PFSK-1 (cell line): ENCODE results near the gene KIF20B.

ENCODE experiments used
- POLR2AphosphoS5 ChIP-seq: IDR thresholded peaks from 2 replicates; pipeline ENCODE4 v1.6.1; 2012; ENCODE audit warnings: low read depth, mild to moderate bottlenecking, control low read depth, low read length, moderate library complexity
- SIN3A ChIP-seq: IDR thresholded peaks from 2 replicates; pipeline ENCODE4 v1.6.1; 2012; ENCODE audit warnings: mild to moderate bottlenecking, low read length, moderate library complexity, borderline replicate concordance; ENCODE audit not compliant: insufficient read depth
- TAF1 ChIP-seq: IDR thresholded peaks from 2 replicates; pipeline ENCODE4 v1.6.1; 2012; ENCODE audit warnings: low read length, control low read depth, borderline replicate concordance; ENCODE audit not compliant: insufficient read depth
- TF ChIP-seq, protein P1 (sequence below), 2 experiments: IDR thresholded peaks; 2 replicates each; pipeline versions ENCODE4 v1.6.1 to v1.8.0; 2011 to 2012; ENCODE audit warnings: low read depth in 2 of 2, low read length in 2 of 2, control low read depth in 1 of 2, inconsistent platforms in 1 of 2, mild to moderate bottlenecking in 1 of 2, moderate library complexity in 1 of 2; ENCODE audit not compliant: insufficient read depth in 1 of 2

DNA sequence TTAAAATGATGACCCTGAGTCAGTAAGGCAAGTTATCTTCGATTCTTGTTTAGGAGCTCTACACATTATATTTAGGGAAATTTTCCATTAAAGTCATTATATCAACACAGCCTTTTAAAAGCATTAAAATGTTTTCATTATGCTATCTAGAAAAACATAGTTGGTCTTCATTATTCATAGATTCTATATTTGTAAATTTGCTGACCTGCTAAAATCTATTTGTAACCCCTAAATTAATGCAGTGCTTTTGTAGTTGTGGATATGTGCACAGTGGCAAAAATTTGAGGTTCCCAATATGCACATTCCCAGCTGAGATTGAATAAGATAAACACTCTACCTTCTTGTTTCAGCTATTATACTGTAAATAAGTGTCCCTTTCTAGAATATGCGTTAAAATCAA, 81.1 kb downstream of the KIF20B start:
- TF ChIP-seq POLR2AphosphoS5 = no peak
- no peak for TF ChIP-seq TAF1
- no peak for TF ChIP-seq SIN3A
- TF ChIP-seq, protein P1, sequence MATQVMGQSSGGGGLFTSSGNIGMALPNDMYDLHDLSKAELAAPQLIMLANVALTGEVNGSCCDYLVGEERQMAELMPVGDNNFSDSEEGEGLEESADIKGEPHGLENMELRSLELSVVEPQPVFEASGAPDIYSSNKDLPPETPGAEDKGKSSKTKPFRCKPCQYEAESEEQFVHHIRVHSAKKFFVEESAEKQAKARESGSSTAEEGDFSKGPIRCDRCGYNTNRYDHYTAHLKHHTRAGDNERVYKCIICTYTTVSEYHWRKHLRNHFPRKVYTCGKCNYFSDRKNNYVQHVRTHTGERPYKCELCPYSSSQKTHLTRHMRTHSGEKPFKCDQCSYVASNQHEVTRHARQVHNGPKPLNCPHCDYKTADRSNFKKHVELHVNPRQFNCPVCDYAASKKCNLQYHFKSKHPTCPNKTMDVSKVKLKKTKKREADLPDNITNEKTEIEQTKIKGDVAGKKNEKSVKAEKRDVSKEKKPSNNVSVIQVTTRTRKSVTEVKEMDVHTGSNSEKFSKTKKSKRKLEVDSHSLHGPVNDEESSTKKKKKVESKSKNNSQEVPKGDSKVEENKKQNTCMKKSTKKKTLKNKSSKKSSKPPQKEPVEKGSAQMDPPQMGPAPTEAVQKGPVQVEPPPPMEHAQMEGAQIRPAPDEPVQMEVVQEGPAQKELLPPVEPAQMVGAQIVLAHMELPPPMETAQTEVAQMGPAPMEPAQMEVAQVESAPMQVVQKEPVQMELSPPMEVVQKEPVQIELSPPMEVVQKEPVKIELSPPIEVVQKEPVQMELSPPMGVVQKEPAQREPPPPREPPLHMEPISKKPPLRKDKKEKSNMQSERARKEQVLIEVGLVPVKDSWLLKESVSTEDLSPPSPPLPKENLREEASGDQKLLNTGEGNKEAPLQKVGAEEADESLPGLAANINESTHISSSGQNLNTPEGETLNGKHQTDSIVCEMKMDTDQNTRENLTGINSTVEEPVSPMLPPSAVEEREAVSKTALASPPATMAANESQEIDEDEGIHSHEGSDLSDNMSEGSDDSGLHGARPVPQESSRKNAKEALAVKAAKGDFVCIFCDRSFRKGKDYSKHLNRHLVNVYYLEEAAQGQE (IDR thresholded peaks at IDR 0.05; ENCODE audit: insufficient read depth in 1 of 2, low read depth in 2 of 2, low read length in 2 of 2) = no peak
